Upper lobe of left lung (tissue), 4 donors: ENCODE measurements around the gene RHOG.

Source experiments
- CTCF ChIP-seq, 6 experiments: fragments of 450-650 bp in 4 of 6; fragments of 200-600 bp in 2 of 6; sonication (generic) in 2 of 6; IDR thresholded peaks; one replicate each; pipeline ENCODE4 v1.5.1; 2016 to 2019; ENCODE audit warnings: antibody characterized with exemption in 6 of 6
- EP300 ChIP-seq, 4 donors: sonication (generic); formaldehyde crosslinking; IDR thresholded peaks; one replicate each; pipeline ENCODE4 v1.5.1; 2017; ENCODE audit warnings: antibody characterized with exemption in 4 of 4, control low read depth in 2 of 4
- POLR2A ChIP-seq, 4 donors: fragments of 450-650 bp; IDR thresholded peaks; one replicate each; pipeline ENCODE4 v1.5.1; 2016 to 2017; ENCODE audit warnings: antibody characterized with exemption in 4 of 4, mild to moderate bottlenecking in 2 of 4
- POLR2AphosphoS5 ChIP-seq, 2 donors: sonication (generic); formaldehyde crosslinking; IDR thresholded peaks; one replicate each; pipeline ENCODE4 v1.5.1; 2017; ENCODE audit warnings: antibody characterized with exemption in 2 of 2

- no peak for TF ChIP-seq CTCF (IDR thresholded peaks at IDR 0.05)
- no peak for TF ChIP-seq POLR2AphosphoS5 (IDR thresholded peaks at IDR 0.05)
- TF ChIP-seq EP300 (IDR thresholded peaks at IDR 0.05), result no peak
- no peak for TF ChIP-seq POLR2A (IDR thresholded peaks at IDR 0.05)
These were observed 18.4 kb downstream of the RHOG start for GRCh38 chr11:3822312-3822711.
